GM21529 (cell line): ENCODE measurements around the gene CFAP46.
"Not testable (repeated sequence)": the region's sequence is repeated elsewhere in the genome, so short reads cannot be mapped to it uniquely, and the experiment has no call there.

Source experiments
- ATAC-seq: cut with Tn5 transposase; IDR thresholded peaks from one replicate; pipeline ENCODE4 v1.9.1; 2021; ENCODE audit not compliant: unreplicated experiment

The CFAP46 gene

GRCh38 chr10:132929480-132929879 lies 12.9 kb downstream of the CFAP46 start:
- ATAC-seq, result no peak

GRCh38 chr10:132928261-132928660 lies 14.1 kb downstream of the CFAP46 start:
- no peak for ATAC-seq

- ATAC-seq, result no peak
Observed at GRCh38 chr10:132927824-132928223, 14.5 kb downstream of the CFAP46 start.

- no peak for ATAC-seq
Observed at GRCh38 chr10:132926777-132927650, 15.4 kb downstream of the CFAP46 start.

- ATAC-seq, result no peak
Observed at GRCh38 chr10:132926070-132926469, 16.3 kb downstream of the CFAP46 start.

GRCh38 chr10:132925614-132926013 lies 16.8 kb downstream of the CFAP46 start:
- ATAC-seq, result no peak

GRCh38 chr10:132925071-132925561 lies 17.3 kb downstream of the CFAP46 start:
- ATAC-seq, result no peak

GRCh38 chr10:132924046-132924952 lies 18.1 kb downstream of the CFAP46 start:
- no peak for ATAC-seq

- not testable (repeated sequence) for ATAC-seq
Observed at GRCh38 chr10:132923384-132923783, 19.0 kb downstream of the CFAP46 start.

GRCh38 chr10:132922872-132923271 lies 19.5 kb downstream of the CFAP46 start:
- ATAC-seq, result no peak

- ATAC-seq, result no peak
Observed at GRCh38 chr10:132921818-132922807, 20.3 kb downstream of the CFAP46 start.

- ATAC-seq, result no peak
Observed at GRCh38 chr10:132921086-132921485, 21.3 kb downstream of the CFAP46 start.

GRCh38 chr10:132920101-132920925 lies 22.1 kb downstream of the CFAP46 start:
- ATAC-seq, result no peak

GRCh38 chr10:132919374-132920100 lies 22.8 kb downstream of the CFAP46 start:
- no peak for ATAC-seq

- ATAC-seq, result no peak
Observed at GRCh38 chr10:132918617-132919373, 23.6 kb downstream of the CFAP46 start.

- ATAC-seq, result no peak
Observed at GRCh38 chr10:132918264-132918616, 24.1 kb downstream of the CFAP46 start.

- no peak for ATAC-seq
Observed at GRCh38 chr10:132916956-132917666, 25.3 kb downstream of the CFAP46 start.

- no peak for ATAC-seq
Observed at GRCh38 chr10:132916421-132916841, 25.9 kb downstream of the CFAP46 start.
